DND-41 (cell line): Measurements from ENCODE around the gene CD69.
A peak's percentile ranks its signal among the peaks of the same experiment; 100 is the strongest.
"Not testable (repeated sequence)": the region's sequence is repeated elsewhere in the genome, so short reads cannot be mapped to it uniquely, and the experiment has no call there.

Source experiments
- ATAC-seq: fragments of 200-7000 bp; cut with Tn5 transposase; 3 replicates; pipeline ENCODE4 v1.9.1; 2021; ENCODE audit warnings: low read depth; ENCODE audit not compliant: insufficient read depth
- DNase-seq: peaks from one replicate; pipeline ENCODE4 v3.0.0-alpha.2; 2020
- H2AFZ ChIP-seq: 2 replicates; pipeline ENCODE4 v1.6.0; 2012; ENCODE audit warnings: low read depth, low read length
- H3K27ac ChIP-seq: 2 replicates; pipeline ENCODE4 v1.5.1; 2012; ENCODE audit warnings: low read length, inconsistent platforms
- H3K27me3 ChIP-seq: fragments of 200-600 bp; sonication (generic); 2 replicates; pipeline ENCODE4 v1.6.0; 2012; ENCODE audit warnings: low read length, mild to moderate bottlenecking, inconsistent platforms; ENCODE audit not compliant: insufficient read depth, poor library complexity
- H3K36me3 ChIP-seq: 2 replicates; pipeline ENCODE4 v1.5.1; 2012; ENCODE audit warnings: low read length, inconsistent platforms; ENCODE audit not compliant: insufficient read depth
- H3K4me1 ChIP-seq: 2 replicates; pipeline ENCODE4 v1.5.1; 2012; ENCODE audit warnings: mild to moderate bottlenecking, low read length; ENCODE audit not compliant: insufficient read depth
- H3K4me2 ChIP-seq: 2 replicates; pipeline ENCODE4 v1.6.0; 2012; ENCODE audit warnings: mild to moderate bottlenecking, moderate library complexity, low read length, inconsistent platforms; ENCODE audit not compliant: insufficient read depth
- H3K4me3 ChIP-seq, 2 experiments: fragments of 200-600 bp in 1 of 2; shearing (Covaris generic) in 1 of 2; 2 replicates each; pipeline ENCODE4 v1.5.1; 2012 to 2016; ENCODE audit warnings: inconsistent platforms in 2 of 2, low read length in 2 of 2, mild to moderate bottlenecking in 2 of 2, low read depth in 1 of 2, moderate library complexity in 1 of 2
- H3K79me2 ChIP-seq: 2 replicates; pipeline ENCODE4 v1.6.0; 2012; ENCODE audit warnings: low read length, inconsistent platforms; ENCODE audit not compliant: insufficient read depth
- H3K9ac ChIP-seq: 2 replicates; pipeline ENCODE4 v1.6.0; 2012; ENCODE audit warnings: low read depth, mild to moderate bottlenecking, inconsistent platforms, low read length, moderate library complexity
- H3K9me3 ChIP-seq: 2 replicates; pipeline ENCODE4 v1.5.1; 2012; ENCODE audit warnings: low read length, moderate library complexity, mild to moderate bottlenecking, inconsistent platforms; ENCODE audit not compliant: insufficient read depth, severe bottlenecking
- H4K20me1 ChIP-seq: 2 replicates; pipeline ENCODE4 v1.6.0; 2012; ENCODE audit warnings: low read length; ENCODE audit not compliant: insufficient read depth
- EZH2 ChIP-seq: IDR thresholded peaks from 3 replicates; pipeline ENCODE4 v1.6.1; 2012; ENCODE audit warnings: borderline replicate concordance, low read depth, mild to moderate bottlenecking, moderate library complexity, low read length, inconsistent platforms; ENCODE audit not compliant: severe bottlenecking
- TF ChIP-seq, protein P1 (sequence below): IDR thresholded peaks from 2 replicates; pipeline ENCODE4 v1.5.1; 2012; ENCODE audit warnings: borderline replicate concordance, low read length, moderate library complexity, mild to moderate bottlenecking; ENCODE audit not compliant: poor library complexity, severe bottlenecking; ENCODE audit errors: extremely low read depth

The CD69 gene

DNA sequence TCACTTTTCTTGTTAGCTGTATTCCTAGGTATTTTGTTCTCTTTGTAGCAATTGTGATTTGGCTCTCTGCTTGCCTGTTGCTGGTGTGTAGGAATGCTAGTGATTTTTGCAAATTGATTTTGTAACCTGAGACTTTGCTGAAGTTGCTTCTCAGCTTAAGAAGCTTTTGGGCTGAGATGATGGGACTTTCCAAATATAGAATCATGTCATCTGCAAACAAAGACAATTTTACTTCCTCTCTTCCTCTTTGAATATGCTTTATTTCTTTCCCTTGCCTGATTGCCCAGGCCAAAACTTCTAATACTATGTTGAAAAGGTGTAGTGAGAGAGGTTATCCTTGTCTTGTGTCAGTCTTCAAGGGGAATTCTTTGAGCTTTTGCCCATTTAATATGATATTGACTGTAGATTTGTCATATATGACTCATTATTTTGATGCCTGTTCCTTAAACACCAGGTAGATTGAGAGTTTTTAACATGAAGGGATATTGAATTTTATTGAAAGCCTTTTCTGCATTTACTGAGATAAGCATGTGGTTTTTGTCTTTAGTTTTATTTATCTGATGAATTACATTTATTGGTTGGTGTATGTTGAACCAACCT is 54.5 kb downstream of the CD69 start:
- TF ChIP-seq EZH2: no peak
- TF ChIP-seq, protein P1, sequence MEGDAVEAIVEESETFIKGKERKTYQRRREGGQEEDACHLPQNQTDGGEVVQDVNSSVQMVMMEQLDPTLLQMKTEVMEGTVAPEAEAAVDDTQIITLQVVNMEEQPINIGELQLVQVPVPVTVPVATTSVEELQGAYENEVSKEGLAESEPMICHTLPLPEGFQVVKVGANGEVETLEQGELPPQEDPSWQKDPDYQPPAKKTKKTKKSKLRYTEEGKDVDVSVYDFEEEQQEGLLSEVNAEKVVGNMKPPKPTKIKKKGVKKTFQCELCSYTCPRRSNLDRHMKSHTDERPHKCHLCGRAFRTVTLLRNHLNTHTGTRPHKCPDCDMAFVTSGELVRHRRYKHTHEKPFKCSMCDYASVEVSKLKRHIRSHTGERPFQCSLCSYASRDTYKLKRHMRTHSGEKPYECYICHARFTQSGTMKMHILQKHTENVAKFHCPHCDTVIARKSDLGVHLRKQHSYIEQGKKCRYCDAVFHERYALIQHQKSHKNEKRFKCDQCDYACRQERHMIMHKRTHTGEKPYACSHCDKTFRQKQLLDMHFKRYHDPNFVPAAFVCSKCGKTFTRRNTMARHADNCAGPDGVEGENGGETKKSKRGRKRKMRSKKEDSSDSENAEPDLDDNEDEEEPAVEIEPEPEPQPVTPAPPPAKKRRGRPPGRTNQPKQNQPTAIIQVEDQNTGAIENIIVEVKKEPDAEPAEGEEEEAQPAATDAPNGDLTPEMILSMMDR: no peak
- DNase-seq (no peak), ATAC-seq (no peak)
- Histone ChIP-seq H3K4me2 (no peak overlapping the region), H2AFZ (0 out of 2 replicates have a peak overlapping the region, but pooled peaks have one; percentile 38), H3K9ac (no peak overlapping the region), H3K36me3 (no peaks in the 10 kb centered on the region), H3K27ac (no peak overlapping the region), H3K4me1 (peaks cover 39% of the 10 kb centered on the region), H3K4me3 (no peak overlapping the region), H3K79me2 (no peaks in the 10 kb centered on the region), H3K9me3 (no peaks in the 10 kb centered on the region), H4K20me1 (no peaks in the 10 kb centered on the region), H3K27me3 (no peaks in the 10 kb centered on the region)

GRCh38 chr12:9704561-9704960 is 56.1 kb downstream of the CD69 start:
- ATAC-seq: not testable (repeated sequence)

More at GRCh38 chr12:9704561-9704960, 56.1 kb downstream of the CD69 start:
- not testable (repeated sequence) for H3K36me3 ChIP-seq, H3K9me3 ChIP-seq, H3K79me2 ChIP-seq, H2AFZ ChIP-seq, H3K27ac ChIP-seq, DNase-seq, H3K4me3 ChIP-seq, H3K9ac ChIP-seq, H3K4me2 ChIP-seq, H4K20me1 ChIP-seq, H3K27me3 ChIP-seq
- peaks cover 45% of the 10 kb centered on the region for H3K4me1 ChIP-seq
